HepG2 (cell line): ENCODE data around the gene DNM3. TPM values are rescaled to one million over a fixed set of nuclear protein-coding genes. Genes with fewer than 3 reads are reported as not detected.

ENCODE experiments used
- MAFF ChIP-seq: IDR thresholded peaks from 2 replicates; pipeline ENCODE4 v1.6.1; 2011; ENCODE audit warnings: low read depth, low read length, improper control_type of control experiment
- MEIS2 ChIP-seq: sonication (generic); formaldehyde crosslinking; IDR thresholded peaks from 2 replicates; pipeline ENCODE4 v1.9.0; 2021; ENCODE audit warnings: mild to moderate bottlenecking, missing genetic modification reagents
- PPARG ChIP-seq: conservative IDR thresholded peaks from 2 replicates; pipeline ENCODE4 v1.6.1; 2016; ENCODE audit warnings: missing biosample characterization, missing genetic modification reagents
- PRMT3 ChIP-seq: sonication (generic); formaldehyde crosslinking; IDR thresholded peaks from 2 replicates; pipeline ENCODE4 v1.8.1; 2022; ENCODE audit warnings: low read depth, mild to moderate bottlenecking, moderate library complexity, missing genetic modification reagents, borderline replicate concordance
- SPEN ChIP-seq: sonication (generic); formaldehyde crosslinking; IDR thresholded peaks from 2 replicates; pipeline ENCODE4 v1.5.1; 2020; ENCODE audit warnings: low read depth, mild to moderate bottlenecking, missing genetic modification reagents
- ZNF674 ChIP-seq: sonication (generic); formaldehyde crosslinking; IDR thresholded peaks from 2 replicates; pipeline ENCODE4 v1.5.0; 2020; ENCODE audit warnings: low read depth, mild to moderate bottlenecking, missing genetic modification reagents
- ZNF776 ChIP-seq: sonication (generic); formaldehyde crosslinking; IDR thresholded peaks from 2 replicates; pipeline ENCODE4 v1.4.0; 2020; ENCODE audit warnings: mild to moderate bottlenecking, missing genetic modification reagents
- ZNF883 ChIP-seq: sonication (generic); formaldehyde crosslinking; IDR thresholded peaks from 2 replicates; pipeline ENCODE4 v1.5.1; 2020; ENCODE audit warnings: mild to moderate bottlenecking, missing genetic modification reagents; ENCODE audit errors: not compliant biosample characterization
- polyA plus RNA-seq, 8 experiments: library from polyadenylated mRNA; depleted of rRNA in 3 of 8; stranded (reverse) in 7 of 8; unstranded in 1 of 8; fragments of >200 nt; fragmentation: Illumina TruSeq in 4 of 8; extraction: Trizol in 4 of 8; gene quantifications; 2 replicates each; pipeline versions ENCODE4 v1.2.1 to v1.2.3, GENCODE V29; 2011 to 2016; ENCODE audit warnings: low read depth in 4 of 8, missing spikeins in 1 of 8, mixed read lengths in 1 of 8; ENCODE audit not compliant: insufficient read depth in 1 of 8
- total RNA-seq, 5 experiments: library from RNA; depleted of rRNA; stranded (reverse); fragments of >200 nt; fragmentation: Illumina TruSeq; extraction: Trizol; gene quantifications; 2 replicates each; pipeline ENCODE4 v1.2.3, GENCODE V29; 2016; ENCODE audit warnings: low read depth in 1 of 5
- TF ChIP-seq, protein P1 (sequence below): IDR thresholded peaks from 2 replicates; pipeline ENCODE4 v1.6.1; 2016; ENCODE audit warnings: low read depth, missing genetic modification reagents, missing compliant biosample characterization
- TF ChIP-seq, protein P2 (sequence below): sonication (generic); formaldehyde crosslinking; IDR thresholded peaks from 2 replicates; pipeline ENCODE4 v1.4.0; 2020; ENCODE audit warnings: missing genetic modification reagents, borderline replicate concordance
- TF ChIP-seq, protein P3 (sequence below): sonication (generic); formaldehyde crosslinking; IDR thresholded peaks from 2 replicates; pipeline ENCODE4 v1.9.0; 2022; ENCODE audit warnings: low read depth, missing genetic modification reagents
- TF ChIP-seq, protein P4 (sequence below), 2 experiments: sonication (generic) in 1 of 2; formaldehyde crosslinking in 1 of 2; IDR thresholded peaks; 2 replicates each; pipeline versions ENCODE4 v1.5.1 to v1.6.1; 2011 to 2020; ENCODE audit warnings: borderline replicate concordance in 1 of 2, low read depth in 1 of 2, low read length in 1 of 2, mild to moderate bottlenecking in 1 of 2, missing genetic modification reagents in 1 of 2, moderate library complexity in 1 of 2
- TF ChIP-seq, protein P5 (sequence below): IDR thresholded peaks from 2 replicates; pipeline ENCODE4 v1.6.1; 2016

DNM3 gene
- total and polyA plus RNA-seq, 2 of the 13 experiments (the other 11 are each of a cell fraction or from before 2014, with no cell fraction given), result 0.05 TPM; not detected in 1

DNA sequence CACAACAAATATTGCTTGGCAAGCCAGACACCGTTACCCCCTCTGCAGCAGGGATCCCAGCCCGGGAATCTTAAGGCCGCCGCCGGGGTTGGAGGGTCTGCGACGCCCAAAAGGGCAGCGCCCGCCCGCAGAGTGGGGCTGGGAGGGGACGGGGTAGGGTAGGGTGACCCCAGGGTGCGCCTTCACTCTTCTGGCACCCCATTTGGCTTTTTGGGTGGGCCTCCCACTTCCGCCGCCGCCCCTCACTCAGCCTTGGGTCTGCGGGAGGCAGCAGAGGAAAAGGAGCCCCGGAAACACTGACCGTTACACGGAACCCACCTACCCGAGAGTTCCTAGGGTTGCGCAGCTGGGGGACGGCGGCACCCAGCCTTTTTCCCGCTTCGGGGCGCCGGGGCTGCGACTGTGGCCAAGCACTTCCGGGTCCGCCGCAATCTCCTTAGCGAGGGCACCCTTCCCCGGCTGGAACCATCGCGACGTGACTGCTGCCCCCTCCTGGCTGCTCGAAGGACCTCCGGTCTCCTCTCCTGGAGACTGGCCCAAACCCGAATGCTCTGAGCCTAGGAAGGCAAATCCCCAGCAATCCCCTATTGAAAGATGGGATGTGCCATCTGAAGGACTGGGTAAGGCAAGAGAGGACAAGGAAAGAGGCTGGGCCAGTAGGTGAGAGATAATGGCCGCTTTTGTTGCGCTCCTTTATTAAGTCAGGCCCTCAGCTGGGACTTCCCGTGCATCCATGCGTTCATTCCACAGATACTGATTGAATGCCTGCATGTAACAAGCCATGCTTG, 602.6 kb downstream of the DNM3 start, which contains the start of gene PIGC (continued):
- no peak for TF ChIP-seq PPARG (CRISPR knock-in tag)
- TF ChIP-seq, protein P1, sequence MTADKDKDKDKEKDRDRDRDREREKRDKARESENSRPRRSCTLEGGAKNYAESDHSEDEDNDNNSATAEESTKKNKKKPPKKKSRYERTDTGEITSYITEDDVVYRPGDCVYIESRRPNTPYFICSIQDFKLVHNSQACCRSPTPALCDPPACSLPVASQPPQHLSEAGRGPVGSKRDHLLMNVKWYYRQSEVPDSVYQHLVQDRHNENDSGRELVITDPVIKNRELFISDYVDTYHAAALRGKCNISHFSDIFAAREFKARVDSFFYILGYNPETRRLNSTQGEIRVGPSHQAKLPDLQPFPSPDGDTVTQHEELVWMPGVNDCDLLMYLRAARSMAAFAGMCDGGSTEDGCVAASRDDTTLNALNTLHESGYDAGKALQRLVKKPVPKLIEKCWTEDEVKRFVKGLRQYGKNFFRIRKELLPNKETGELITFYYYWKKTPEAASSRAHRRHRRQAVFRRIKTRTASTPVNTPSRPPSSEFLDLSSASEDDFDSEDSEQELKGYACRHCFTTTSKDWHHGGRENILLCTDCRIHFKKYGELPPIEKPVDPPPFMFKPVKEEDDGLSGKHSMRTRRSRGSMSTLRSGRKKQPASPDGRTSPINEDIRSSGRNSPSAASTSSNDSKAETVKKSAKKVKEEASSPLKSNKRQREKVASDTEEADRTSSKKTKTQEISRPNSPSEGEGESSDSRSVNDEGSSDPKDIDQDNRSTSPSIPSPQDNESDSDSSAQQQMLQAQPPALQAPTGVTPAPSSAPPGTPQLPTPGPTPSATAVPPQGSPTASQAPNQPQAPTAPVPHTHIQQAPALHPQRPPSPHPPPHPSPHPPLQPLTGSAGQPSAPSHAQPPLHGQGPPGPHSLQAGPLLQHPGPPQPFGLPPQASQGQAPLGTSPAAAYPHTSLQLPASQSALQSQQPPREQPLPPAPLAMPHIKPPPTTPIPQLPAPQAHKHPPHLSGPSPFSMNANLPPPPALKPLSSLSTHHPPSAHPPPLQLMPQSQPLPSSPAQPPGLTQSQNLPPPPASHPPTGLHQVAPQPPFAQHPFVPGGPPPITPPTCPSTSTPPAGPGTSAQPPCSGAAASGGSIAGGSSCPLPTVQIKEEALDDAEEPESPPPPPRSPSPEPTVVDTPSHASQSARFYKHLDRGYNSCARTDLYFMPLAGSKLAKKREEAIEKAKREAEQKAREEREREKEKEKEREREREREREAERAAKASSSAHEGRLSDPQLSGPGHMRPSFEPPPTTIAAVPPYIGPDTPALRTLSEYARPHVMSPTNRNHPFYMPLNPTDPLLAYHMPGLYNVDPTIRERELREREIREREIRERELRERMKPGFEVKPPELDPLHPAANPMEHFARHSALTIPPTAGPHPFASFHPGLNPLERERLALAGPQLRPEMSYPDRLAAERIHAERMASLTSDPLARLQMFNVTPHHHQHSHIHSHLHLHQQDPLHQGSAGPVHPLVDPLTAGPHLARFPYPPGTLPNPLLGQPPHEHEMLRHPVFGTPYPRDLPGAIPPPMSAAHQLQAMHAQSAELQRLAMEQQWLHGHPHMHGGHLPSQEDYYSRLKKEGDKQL (CRISPR knock-in tag), result no peak
- TF ChIP-seq, protein P2, sequence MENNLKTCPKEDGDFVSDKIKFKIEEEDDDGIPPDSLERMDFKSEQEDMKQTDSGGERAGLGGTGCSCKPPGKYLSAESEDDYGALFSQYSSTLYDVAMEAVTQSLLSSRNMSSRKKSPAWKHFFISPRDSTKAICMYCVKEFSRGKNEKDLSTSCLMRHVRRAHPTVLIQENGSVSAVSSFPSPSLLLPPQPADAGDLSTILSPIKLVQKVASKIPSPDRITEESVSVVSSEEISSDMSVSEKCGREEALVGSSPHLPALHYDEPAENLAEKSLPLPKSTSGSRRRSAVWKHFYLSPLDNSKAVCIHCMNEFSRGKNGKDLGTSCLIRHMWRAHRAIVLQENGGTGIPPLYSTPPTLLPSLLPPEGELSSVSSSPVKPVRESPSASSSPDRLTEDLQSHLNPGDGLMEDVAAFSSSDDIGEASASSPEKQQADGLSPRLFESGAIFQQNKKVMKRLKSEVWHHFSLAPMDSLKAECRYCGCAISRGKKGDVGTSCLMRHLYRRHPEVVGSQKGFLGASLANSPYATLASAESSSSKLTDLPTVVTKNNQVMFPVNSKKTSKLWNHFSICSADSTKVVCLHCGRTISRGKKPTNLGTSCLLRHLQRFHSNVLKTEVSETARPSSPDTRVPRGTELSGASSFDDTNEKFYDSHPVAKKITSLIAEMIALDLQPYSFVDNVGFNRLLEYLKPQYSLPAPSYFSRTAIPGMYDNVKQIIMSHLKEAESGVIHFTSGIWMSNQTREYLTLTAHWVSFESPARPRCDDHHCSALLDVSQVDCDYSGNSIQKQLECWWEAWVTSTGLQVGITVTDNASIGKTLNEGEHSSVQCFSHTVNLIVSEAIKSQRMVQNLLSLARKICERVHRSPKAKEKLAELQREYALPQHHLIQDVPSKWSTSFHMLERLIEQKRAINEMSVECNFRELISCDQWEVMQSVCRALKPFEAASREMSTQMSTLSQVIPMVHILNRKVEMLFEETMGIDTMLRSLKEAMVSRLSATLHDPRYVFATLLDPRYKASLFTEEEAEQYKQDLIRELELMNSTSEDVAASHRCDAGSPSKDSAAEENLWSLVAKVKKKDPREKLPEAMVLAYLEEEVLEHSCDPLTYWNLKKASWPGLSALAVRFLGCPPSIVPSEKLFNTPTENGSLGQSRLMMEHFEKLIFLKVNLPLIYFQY (CRISPR knock-in tag), result peak; percentile 87; the same call in 1 of the 2 replicates
- TF ChIP-seq ZNF883 (CRISPR knock-in tag), result peak; percentile 67
- TF ChIP-seq, protein P3, sequence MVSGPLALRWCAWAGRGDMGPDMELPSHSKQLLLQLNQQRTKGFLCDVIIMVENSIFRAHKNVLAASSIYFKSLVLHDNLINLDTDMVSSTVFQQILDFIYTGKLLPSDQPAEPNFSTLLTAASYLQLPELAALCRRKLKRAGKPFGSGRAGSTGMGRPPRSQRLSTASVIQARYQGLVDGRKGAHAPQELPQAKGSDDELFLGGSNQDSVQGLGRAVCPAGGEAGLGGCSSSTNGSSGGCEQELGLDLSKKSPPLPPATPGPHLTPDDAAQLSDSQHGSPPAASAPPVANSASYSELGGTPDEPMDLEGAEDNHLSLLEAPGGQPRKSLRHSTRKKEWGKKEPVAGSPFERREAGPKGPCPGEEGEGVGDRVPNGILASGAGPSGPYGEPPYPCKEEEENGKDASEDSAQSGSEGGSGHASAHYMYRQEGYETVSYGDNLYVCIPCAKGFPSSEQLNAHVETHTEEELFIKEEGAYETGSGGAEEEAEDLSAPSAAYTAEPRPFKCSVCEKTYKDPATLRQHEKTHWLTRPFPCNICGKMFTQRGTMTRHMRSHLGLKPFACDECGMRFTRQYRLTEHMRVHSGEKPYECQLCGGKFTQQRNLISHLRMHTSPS, result no peak
- TF ChIP-seq ZNF776, result 0 out of 2 replicates have a peak, but pooled peaks have one; percentile 55
- TF ChIP-seq, protein P4, sequence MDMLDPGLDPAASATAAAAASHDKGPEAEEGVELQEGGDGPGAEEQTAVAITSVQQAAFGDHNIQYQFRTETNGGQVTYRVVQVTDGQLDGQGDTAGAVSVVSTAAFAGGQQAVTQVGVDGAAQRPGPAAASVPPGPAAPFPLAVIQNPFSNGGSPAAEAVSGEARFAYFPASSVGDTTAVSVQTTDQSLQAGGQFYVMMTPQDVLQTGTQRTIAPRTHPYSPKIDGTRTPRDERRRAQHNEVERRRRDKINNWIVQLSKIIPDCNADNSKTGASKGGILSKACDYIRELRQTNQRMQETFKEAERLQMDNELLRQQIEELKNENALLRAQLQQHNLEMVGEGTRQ (IDR thresholded peaks at IDR 0.05; ENCODE audit: low read depth, low read length), result no peak
- TF ChIP-seq, protein P4 (CRISPR knock-in tag; IDR thresholded peaks at IDR 0.05; ENCODE audit: borderline replicate concordance), result no peak
- no peak for TF ChIP-seq PRMT3 (CRISPR knock-in tag)
- TF ChIP-seq SPEN (CRISPR knock-in tag), result peak; percentile 84
- 0 out of 2 replicates have a peak, but pooled peaks have one; percentile 58 for TF ChIP-seq ZNF674 (CRISPR knock-in tag)
- TF ChIP-seq, protein P5, sequence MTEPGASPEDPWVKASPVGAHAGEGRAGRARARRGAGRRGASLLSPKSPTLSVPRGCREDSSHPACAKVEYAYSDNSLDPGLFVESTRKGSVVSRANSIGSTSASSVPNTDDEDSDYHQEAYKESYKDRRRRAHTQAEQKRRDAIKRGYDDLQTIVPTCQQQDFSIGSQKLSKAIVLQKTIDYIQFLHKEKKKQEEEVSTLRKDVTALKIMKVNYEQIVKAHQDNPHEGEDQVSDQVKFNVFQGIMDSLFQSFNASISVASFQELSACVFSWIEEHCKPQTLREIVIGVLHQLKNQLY (CRISPR knock-in tag), result no peak
- no peak for TF ChIP-seq MAFF
- peak; percentile 64 for TF ChIP-seq MEIS2 (CRISPR knock-in tag)
